Measurements from ENCODE around the gene DENND5B.
"Not testable (repeated sequence)": the region's sequence is repeated elsewhere in the genome, so short reads cannot be mapped to it uniquely, and the experiment has no call there.

DENND5B gene

DNA sequence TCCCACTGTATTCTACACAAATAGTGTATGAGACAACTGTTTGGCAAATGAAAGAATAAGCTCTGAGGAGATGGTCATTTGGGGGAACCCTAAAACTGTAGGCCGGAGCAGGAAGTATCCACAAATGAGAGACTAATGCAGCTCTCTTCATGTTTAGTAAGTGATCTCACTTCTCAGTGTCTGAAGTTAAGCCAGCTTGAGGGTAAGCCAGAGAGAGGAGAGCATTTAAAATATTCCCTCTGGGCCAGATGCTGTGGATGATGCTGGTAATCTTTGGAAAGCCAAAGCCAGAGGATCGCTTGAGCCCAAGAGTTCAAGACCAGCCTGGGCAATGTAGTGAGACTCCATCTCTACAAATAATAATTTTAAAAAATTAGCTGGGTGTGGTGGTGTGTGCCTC lies 134.4 kb downstream of the DENND5B start:
- DNase-seq = no peak

- no peak for DNase-seq
Observed at GRCh38 chr12:31444736-31445135, 146.2 kb downstream of the DENND5B start.

DNA sequence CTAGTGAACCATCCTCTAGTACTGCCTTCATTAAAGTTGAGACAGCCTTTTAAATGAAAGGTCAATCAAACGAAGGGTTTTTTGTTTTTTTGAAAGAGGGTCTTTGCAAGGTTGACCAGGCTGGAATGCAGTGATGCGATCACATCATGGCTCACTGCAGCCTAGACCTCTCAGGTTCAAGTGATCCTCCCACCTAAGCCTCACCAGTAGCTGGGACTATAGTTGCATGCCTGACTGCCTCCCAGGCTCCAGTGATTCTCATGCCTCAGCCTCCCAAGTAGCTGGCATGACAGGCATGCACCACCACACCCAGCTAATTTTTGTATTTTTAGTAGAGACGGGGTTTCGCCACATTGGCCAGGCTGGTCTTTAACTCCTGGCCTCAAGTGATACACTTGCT lies 150.3 kb downstream of the DENND5B start:
- no peak for DNase-seq

DNA sequence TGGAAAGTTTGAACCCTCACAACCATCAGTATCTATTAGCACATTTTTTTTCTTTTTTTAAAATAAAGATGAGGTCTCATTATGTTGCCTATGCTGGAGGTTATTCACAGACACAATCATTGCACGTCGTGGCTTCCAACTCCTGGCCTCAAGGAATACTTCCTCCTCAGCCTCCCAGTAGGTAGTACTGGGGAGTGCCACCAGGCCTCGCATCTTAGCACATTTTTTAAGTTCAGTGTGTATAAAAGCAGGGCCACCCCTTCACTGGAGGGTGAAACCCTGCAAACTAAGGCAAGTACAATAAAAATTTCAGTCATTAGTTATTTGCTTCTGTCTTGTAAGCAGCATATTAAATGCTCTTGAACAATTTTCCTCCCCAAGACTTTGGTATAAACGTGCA lies 150.8 kb downstream of the DENND5B start:
- DNase-seq = no peak

DNA sequence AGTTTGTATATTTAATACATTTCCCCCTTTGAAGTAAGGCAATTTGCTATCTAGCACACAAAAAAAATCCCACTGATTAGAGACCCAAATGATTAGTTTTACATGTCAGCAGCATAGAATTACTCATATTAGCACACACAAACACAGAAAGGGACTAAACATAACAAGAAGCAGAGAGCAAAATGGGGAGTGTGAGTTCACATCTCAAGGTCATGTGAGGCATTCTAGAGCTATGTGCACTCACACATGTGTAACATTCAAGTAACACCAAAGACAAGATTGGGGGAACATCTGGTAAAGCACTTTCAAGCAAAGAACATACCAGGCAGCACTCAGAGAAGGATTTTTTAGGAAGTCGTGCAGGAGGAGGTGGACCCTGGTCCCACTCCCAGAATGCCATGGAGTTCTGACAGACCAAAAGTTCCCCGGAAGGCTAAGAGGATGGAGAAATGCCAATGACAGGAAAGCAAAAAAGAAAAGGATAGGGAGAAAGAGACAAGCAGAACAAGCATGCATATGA lies 159.2 kb downstream of the DENND5B start:
- DNase-seq = no peak

DNA sequence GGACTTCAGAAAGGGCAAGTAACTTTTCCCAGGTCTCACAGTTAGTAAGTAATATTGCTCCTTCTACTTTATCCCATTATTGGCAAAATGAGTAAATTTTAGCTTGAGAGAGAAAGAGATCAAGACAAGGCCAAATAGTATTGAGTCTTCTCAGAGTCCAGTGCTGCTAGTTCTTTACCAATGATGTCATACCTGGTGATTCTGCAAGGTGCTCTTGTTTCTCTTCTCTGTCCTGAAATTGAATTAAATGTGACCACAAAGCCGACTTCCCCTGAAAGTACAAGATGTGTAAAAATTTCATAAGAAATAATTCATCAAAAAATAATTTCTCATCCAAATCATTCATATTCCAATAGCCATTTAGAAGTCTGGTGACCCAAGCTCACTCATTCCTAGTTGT lies 167.5 kb downstream of the DENND5B start:
- DNase-seq = no peak

DNA sequence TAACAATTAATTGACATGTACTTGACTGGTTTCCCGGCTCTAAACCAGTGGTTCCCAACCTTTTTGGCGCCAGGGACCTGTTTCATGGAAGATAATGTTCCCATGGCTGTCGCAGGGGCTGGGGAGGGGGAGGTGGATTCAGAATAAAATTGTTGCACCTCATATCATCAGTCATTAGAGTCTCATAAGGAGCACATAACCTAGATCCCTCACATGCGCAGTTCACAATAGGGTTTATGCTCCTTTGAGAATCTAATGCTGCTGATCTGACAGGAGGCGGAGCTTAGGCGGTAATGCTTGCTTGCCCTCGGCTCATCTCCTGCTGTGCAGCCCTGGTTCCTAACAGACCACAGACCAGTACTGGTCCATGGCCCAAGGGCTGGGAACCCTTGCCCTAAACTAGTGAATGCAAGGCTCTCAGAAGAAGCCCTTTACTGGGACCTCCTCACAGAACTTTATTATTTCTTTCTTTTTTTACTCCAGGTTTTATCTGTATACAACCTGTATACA lies 178.6 kb downstream of the DENND5B start:
- no peak for DNase-seq

GRCh38 chr12:31408763-31409162 lies 182.2 kb downstream of the DENND5B start:
- DNase-seq = no peak

DNA sequence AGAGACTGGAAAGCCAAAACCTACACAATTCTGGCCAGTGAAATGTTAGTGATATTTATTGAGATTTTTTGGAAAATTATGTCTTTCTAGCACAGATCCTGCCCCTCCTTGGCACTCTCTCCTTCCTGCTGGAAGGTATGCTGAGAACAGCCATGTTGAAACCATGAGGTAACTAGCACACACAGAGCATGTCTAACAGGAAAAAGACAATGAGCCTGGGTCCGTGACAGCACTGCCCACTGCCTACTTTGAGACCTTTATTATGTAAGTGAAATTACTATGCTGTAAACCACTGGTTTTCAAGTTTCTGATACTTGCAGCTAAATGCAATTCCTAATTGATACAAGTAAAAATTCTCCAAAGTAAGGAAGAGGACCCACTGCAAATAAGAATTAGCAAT lies 183.4 kb downstream of the DENND5B start:
- DNase-seq = no peak

- no peak for DNase-seq
Observed at GRCh38 chr12:31406345-31406744, 184.6 kb downstream of the DENND5B start.

GRCh38 chr12:31405021-31405420 lies 185.9 kb downstream of the DENND5B start:
- DNase-seq = no peak

DNA sequence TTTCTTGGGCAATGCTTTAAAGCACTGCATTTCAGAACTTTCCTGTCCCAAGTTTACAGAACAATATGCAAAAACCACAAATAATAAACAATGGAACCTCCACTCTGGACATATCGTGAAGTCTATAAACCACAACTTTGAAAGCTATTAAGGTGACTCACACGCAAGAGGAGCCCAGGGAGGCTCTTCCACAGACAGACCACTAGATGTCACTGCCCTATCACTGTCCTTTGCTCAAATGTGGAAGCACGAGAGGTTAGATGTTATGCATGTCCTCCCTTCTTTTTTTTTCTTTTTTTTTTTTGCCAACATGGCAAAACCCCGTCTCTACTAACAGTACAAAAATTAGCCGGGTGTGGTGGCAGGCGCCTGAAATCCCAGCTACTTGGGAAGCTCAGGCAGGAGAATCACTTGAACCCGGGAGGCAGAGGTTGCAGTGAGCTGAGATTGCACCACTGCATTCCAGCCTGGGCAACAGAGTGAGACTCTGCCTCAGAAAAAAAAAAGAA lies 187.8 kb downstream of the DENND5B start:
- DNase-seq = peak; percentile 40

DNA sequence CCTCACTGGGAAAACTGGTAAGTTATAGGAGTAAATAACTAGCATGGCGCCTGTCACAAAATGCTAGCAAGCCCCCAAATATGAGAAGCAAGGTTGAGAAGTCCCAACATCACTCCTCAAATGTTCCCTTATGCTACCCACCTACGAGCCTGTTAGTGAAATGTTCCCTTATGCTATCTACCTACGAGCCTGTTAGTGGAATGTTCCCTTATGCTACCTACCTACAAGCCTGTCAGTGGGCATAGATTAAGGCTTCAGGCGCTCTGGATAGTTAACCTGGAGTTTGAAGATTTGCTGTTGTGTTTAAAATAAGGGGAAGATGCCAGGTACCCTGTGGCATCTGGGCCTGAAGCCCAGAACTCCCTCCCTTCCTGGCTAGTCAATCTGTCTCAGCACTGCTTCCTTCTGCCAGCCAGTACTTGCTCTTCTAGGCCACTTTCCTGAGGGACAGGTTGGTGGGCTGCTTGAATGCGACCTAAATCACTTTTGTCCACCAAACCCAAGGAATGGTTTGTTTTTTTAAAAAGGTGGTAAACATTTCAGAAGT lies 197.9 kb downstream of the DENND5B start:
- no peak for DNase-seq

GRCh38 chr12:31390991-31391390 lies 199.9 kb downstream of the DENND5B start:
- no peak for DNase-seq

- no peak for DNase-seq
Observed at GRCh38 chr12:31388713-31389112, 202.2 kb downstream of the DENND5B start.

DNA sequence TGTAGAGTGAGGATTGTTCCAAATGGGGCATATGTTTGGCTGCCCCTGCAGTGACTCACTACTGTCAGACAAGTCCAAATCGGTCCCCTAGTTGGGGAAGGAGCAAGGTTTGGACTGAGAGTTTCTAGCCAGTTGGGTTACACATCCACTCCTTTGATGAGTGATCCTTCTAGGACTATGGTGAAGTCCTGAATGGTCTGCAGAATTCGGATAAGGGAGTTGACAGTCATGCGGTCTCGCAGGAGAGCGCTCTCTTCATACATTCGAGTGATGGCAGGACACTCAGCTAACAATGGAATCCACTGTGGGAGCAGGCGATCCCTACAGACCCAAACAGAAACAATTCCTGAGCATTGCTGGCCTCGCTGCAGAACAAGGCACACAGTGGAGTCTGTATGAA lies 203.5 kb downstream of the DENND5B start:
- DNase-seq = no peak

DNA sequence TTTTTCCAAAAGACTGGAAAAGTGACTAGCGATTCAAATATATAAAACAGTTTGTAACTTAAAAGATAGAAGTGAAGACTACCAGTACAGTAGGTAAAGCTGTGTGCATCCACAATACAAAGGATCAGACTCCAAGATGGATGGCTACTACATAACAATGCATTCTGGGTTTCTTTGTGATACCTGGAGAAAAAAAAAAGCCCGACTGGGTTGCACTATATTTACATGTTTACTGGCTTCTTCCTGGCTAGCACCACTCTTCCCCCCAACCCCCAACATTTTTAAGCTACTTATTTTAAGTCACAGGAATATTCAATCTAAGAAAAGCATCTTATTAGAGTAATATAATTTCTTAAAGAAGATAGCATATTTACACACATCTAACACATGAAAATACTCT lies 203.9 kb downstream of the DENND5B start:
- no peak for DNase-seq

DNA sequence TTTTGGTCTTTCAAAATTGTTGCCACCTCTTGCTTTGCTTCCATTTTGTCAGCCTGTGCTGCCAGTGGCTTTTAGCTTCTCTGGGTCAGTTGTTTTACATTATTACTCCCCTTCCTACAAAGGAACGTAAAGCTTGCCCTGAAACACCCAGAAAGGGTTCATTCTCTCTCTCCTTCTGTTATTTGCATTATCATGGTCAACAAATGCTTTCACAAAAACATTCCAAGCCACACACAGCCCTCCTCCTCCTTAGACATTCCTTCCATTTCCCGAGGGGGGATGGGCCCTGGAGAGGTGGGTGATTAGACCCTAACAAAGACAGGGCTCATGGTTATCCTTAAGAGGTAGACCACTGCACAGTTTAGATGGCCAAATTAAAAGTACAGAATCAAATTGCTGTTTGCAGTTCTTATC lies 204.6 kb downstream of the DENND5B start:
- no peak for DNase-seq

GRCh38 chr12:31377210-31377609 lies 213.7 kb downstream of the DENND5B start:
- DNase-seq = not testable (repeated sequence)

DNA sequence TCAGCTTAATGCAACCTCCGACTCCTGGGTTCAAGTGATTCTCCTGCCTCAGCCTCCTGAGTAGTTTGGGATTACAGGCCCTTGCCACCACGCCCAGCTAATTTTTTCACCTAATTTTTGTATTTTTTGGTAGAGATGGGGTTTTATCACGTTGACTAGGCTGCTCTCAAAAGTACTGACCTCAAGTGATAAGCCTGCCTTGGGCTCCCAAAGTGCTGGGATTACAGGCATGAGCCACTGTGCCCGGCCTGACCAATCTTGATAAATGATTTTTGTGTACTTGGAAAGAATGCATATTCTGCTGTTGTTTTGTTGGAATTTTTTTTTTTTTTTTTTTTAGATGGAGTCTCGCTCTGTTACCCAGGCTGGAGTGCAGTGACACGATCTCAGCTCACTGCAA lies 215.5 kb downstream of the DENND5B start:
- DNase-seq = not testable (repeated sequence)

- no peak for DNase-seq
Observed at GRCh38 chr12:31371256-31371620, 219.7 kb downstream of the DENND5B start.

DNA sequence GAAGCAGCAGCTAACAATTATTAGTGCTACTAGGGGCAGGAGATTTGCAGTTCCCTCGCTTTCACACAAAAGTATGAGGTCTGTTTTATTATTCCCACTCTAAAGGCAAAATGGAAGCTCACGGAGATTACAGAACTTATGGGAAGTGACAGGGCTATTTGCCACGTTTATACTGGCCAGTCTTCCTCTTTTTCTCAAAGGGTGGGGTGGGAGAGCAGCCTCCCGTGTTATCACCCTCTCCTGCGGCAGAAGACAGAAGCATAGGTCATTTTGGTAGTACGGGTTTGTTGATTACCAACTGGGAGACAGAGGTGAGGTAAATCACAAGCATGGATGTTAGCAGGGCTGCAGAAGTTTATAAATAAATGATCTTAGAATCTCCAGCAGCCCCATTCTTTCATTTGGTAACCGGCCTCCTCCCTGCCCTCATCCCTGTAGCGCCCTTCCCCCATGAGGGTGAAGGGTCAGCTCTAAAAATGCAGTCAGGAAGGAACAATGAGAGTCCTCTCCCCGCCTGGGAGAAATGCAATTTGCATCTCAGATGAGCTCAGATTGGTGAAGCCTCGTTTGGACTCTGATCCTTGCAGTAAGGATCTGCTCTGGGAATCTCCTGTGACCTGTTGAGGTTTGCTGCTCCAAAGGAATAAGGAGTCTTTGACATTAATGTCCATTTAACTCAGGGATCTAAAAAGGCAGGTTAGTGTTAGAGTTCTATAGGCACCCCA lies 220.2 kb downstream of the DENND5B start:
- DNase-seq = no peak

DNA sequence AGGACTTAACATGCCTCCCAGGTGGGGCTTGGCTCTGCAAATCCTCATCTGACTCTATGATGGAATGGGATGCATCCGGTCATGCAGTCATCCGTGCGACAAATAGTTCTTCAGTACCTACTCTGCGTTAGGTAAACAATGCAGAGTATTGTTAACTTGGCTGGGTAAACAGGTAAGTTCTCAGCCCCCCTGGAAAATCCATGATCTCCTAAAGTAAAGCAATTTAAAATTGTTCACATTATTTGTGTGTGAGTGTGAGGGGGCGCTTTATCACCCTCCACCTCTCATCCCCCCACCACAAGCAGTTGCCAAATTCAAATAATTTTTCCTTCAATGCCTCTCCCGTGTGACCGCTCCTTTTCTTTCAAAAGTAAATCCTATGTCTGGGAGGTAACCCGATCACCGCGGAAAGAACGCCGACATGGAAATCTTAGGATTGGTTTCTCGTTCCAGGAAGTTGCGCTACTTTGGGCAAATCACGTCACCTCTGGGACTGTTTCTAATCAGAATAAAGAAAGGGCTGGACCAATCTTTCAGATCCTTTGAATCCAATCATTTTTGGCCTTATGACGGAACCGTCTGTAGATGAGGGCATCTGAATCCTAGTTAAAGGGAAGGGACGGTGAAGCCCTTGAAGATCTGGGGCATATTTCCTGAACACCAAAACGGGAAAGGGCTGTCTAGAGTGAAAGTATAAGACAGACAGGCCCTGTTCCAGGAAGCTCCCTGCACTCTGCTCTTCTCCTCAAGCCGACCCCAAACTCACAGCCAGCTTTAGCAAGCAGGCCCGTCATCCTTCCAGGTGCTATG lies 221.0 kb downstream of the DENND5B start:
- no peak for DNase-seq
